Neural progenitor cell (in vitro differentiated cells): ENCODE results near the gene PHACTR1.

Experiments
- CTCF ChIP-seq: fragments of 200-600 bp; sonication (generic); IDR thresholded peaks from 2 replicates; pipeline ENCODE4 v1.5.1; 2017; ENCODE audit warnings: antibody characterized with exemption, mild to moderate bottlenecking
- EZH2 ChIP-seq: fragments of 200-600 bp; sonication (generic); IDR thresholded peaks from 2 replicates; pipeline ENCODE4 v1.6.1; 2017; ENCODE audit warnings: antibody characterized with exemption, mild to moderate bottlenecking, moderate library complexity

GRCh38 chr6:13038315-13038714 is 321.7 kb downstream of the PHACTR1 start:
- no peak for TF ChIP-seq CTCF
- no peak for TF ChIP-seq EZH2
